Astrocyte (in vitro differentiated cells and primary cell): ENCODE measurements around the gene PAMR1. TPM values are rescaled to one million over a fixed set of nuclear protein-coding genes. Genes with fewer than 3 reads are reported as not detected.

ENCODE experiments used
- DNase-seq: peaks from one replicate; pipeline ENCODE4 v3.0.0-alpha.2; 2010; ENCODE audit warnings: low read depth
- FAIRE-seq: peaks from 2 replicates; lab custom pipeline; 2011; peaks lifted over from hg19 to GRCh38; lab: Jason Lieb, UNC
- H2AFZ ChIP-seq: 2 replicates; pipeline ENCODE4 v1.6.0; 2012; ENCODE audit warnings: low read depth, low read length, inconsistent platforms
- H3K27ac ChIP-seq: 2 replicates; pipeline ENCODE4 v1.5.1; 2011; ENCODE audit warnings: low read depth, low read length, inconsistent platforms
- H3K27me3 ChIP-seq: 2 replicates; pipeline ENCODE4 v1.6.0; 2011; ENCODE audit warnings: low read length, inconsistent platforms; ENCODE audit not compliant: insufficient read depth
- H3K36me3 ChIP-seq: 2 replicates; pipeline ENCODE4 v1.5.1; 2011; ENCODE audit warnings: low read length, inconsistent platforms; ENCODE audit not compliant: insufficient read depth
- H3K4me1 ChIP-seq: 2 replicates; pipeline ENCODE4 v1.5.1; 2011; ENCODE audit warnings: low read length, inconsistent platforms; ENCODE audit not compliant: insufficient read depth
- H3K4me2 ChIP-seq: 2 replicates; pipeline ENCODE4 v1.6.0; 2012; ENCODE audit warnings: low read length, inconsistent platforms
- H3K4me3 ChIP-seq: 2 replicates; pipeline ENCODE4 v1.5.1; 2011; ENCODE audit warnings: low read depth, mild to moderate bottlenecking, low read length, inconsistent platforms; ENCODE audit not compliant: insufficient read depth
- H3K79me2 ChIP-seq: 2 replicates; pipeline ENCODE4 v1.6.0; 2012; ENCODE audit warnings: mild to moderate bottlenecking, low read length, inconsistent platforms; ENCODE audit not compliant: insufficient read depth
- H3K9ac ChIP-seq: 2 replicates; pipeline ENCODE4 v1.6.0; 2012; ENCODE audit warnings: mild to moderate bottlenecking, low read length, inconsistent platforms
- H3K9me3 ChIP-seq: 2 replicates; pipeline ENCODE4 v1.5.1; 2012; ENCODE audit warnings: low read depth, mild to moderate bottlenecking, low read length, inconsistent platforms; ENCODE audit not compliant: insufficient read depth
- H4K20me1 ChIP-seq: 2 replicates; pipeline ENCODE4 v1.6.0; 2012; ENCODE audit warnings: low read length, inconsistent platforms; ENCODE audit not compliant: insufficient read depth
- H3K27ac Mint-ChIP-seq: one replicate; pipeline ENCODE4 v1.8.0; 2021; ENCODE audit warnings: mild to moderate bottlenecking, mixed read lengths; ENCODE audit not compliant: unreplicated experiment
- H3K27me3 Mint-ChIP-seq: one replicate; pipeline ENCODE4 v1.8.0; 2021; ENCODE audit warnings: low read depth, mixed read lengths; ENCODE audit not compliant: unreplicated experiment
- H3K36me3 Mint-ChIP-seq: one replicate; pipeline ENCODE4 v1.8.0; 2021; ENCODE audit warnings: low read depth, mixed read lengths; ENCODE audit not compliant: unreplicated experiment
- H3K4me1 Mint-ChIP-seq: one replicate; pipeline ENCODE4 v1.8.0; 2021; ENCODE audit warnings: low read depth, mixed read lengths; ENCODE audit not compliant: unreplicated experiment
- H3K4me3 Mint-ChIP-seq: one replicate; pipeline ENCODE4 v1.8.0; 2021; ENCODE audit warnings: mild to moderate bottlenecking, moderate library complexity, mixed read lengths; ENCODE audit not compliant: unreplicated experiment
- H3K9me3 Mint-ChIP-seq: one replicate; pipeline ENCODE4 v1.8.0; 2021; ENCODE audit warnings: mild to moderate bottlenecking, mixed read lengths; ENCODE audit not compliant: unreplicated experiment
- CTCF ChIP-seq: IDR thresholded peaks from 2 replicates; pipeline ENCODE4 v1.5.1; 2011; ENCODE audit warnings: low read depth, mild to moderate bottlenecking, inconsistent platforms, low read length, moderate library complexity; ENCODE audit not compliant: insufficient read depth
- EZH2 ChIP-seq: IDR thresholded peaks from 2 replicates; pipeline ENCODE4 v1.6.1; 2012; ENCODE audit warnings: mild to moderate bottlenecking, low read length, inconsistent platforms; ENCODE audit not compliant: insufficient read depth
- total RNA-seq: library from RNA; stranded (reverse); gene quantifications from 2 replicates; pipeline ENCODE4 v1.2.1, GENCODE V29; 2021

Gene PAMR1
- total RNA-seq, 1 donor from 2014 or later, result 12.6 TPM

GRCh38 chr11:35484435-35484834, 41.0 kb downstream of the PAMR1 start:
- Histone ChIP-seq H3K36me3 (no peaks in the 10 kb centered on the region), H3K4me1 (peaks cover 20% of the 10 kb centered on the region), H3K4me3 (no peak overlapping the region), H3K27me3 (no peaks in the 10 kb centered on the region), H4K20me1 (no peaks in the 10 kb centered on the region), H3K27ac (peak overlapping the region; percentile 71), H3K4me2 (peak overlapping the region; percentile 60), H3K9ac (peak overlapping the region; percentile 45), H2AFZ (no peak overlapping the region), H3K9me3 (peaks cover 4% of the 10 kb centered on the region), H3K79me2 (no peaks in the 10 kb centered on the region)
- H3K4me3 Mint-ChIP-seq, result no peak overlapping the region
- DNase-seq (peak; percentile 88), FAIRE-seq (no peak)
- no peak overlapping the region for H3K27ac Mint-ChIP-seq
- H3K9me3 Mint-ChIP-seq, result peaks cover 16% of the 10 kb centered on the region
- TF ChIP-seq EZH2, result no peak
- H3K4me1 Mint-ChIP-seq, result peaks cover 15% of the 10 kb centered on the region
- peaks cover 6% of the 10 kb centered on the region for H3K36me3 Mint-ChIP-seq
- H3K27me3 Mint-ChIP-seq, result peaks cover 2% of the 10 kb centered on the region

- no peak overlapping the region for H3K4me3 Mint-ChIP-seq
These were observed 42.1 kb downstream of the PAMR1 start for GRCh38 chr11:35483131-35483820.

DNA sequence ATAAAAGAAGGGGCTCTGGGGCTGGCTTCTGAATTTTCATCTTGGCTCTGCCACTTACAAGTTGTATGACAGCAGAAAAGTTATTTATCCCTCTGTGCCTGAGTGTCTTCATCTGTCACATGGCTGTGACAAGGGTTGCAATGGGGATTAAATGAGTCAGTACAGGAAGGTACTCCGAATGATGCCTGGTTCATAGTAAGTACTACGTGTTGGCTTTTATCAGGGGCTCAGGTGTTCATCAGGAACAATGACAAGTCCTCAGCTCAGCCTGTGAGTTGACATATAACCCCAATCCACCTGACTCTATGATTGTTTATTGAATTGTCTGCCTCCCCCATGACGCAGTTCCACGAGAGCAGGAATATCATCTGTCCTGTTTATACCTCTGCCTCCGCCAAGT, 45.7 kb downstream of the PAMR1 start:
- Histone ChIP-seq H3K27ac (no peak overlapping the region), H3K79me2 (no peaks in the 10 kb centered on the region), H4K20me1 (no peaks in the 10 kb centered on the region), H3K4me1 (peaks cover 14% of the 10 kb centered on the region), H3K4me2 (no peak overlapping the region), H3K9me3 (peaks cover 4% of the 10 kb centered on the region), H3K27me3 (no peaks in the 10 kb centered on the region), H3K9ac (no peak overlapping the region), H3K36me3 (no peaks in the 10 kb centered on the region), H2AFZ (no peak overlapping the region), H3K4me3 (no peak overlapping the region)
- Mint-ChIP-seq H3K9me3 (peaks cover 16% of the 10 kb centered on the region), H3K4me1 (peaks cover 10% of the 10 kb centered on the region), H3K27me3 (peaks cover 10% of the 10 kb centered on the region), H3K4me3 (no peak overlapping the region), H3K36me3 (peaks cover 6% of the 10 kb centered on the region), H3K27ac (no peak overlapping the region)
- DNase-seq (no peak), FAIRE-seq (no peak)
- no peak for TF ChIP-seq CTCF
- no peak for TF ChIP-seq EZH2

More at GRCh38 chr11:35483131-35483820, 42.1 kb downstream of the PAMR1 start:
- no peaks in the 10 kb centered on the region for H3K36me3 ChIP-seq
- peaks cover 6% of the 10 kb centered on the region for H3K36me3 Mint-ChIP-seq
- H3K9ac ChIP-seq, result peak overlapping the region; percentile 45
- H3K4me1 ChIP-seq, result peaks cover 20% of the 10 kb centered on the region
- DNase-seq (peak; percentile 64), FAIRE-seq (peak; percentile 83)
- H3K79me2 ChIP-seq, result no peaks in the 10 kb centered on the region
- H3K4me1 Mint-ChIP-seq, result peaks cover 15% of the 10 kb centered on the region
- TF ChIP-seq CTCF (no peak), EZH2 (no peak)
- peak overlapping the region; percentile 60 for H3K4me2 ChIP-seq
- H3K27ac Mint-ChIP-seq, result peak overlapping the region; percentile 70
- peaks cover 4% of the 10 kb centered on the region for H3K9me3 ChIP-seq
- H3K27me3 Mint-ChIP-seq, result peaks cover 4% of the 10 kb centered on the region
- H3K27ac ChIP-seq, result peak overlapping the region; percentile 71
- no peak overlapping the region for H3K4me3 ChIP-seq
- H3K9me3 Mint-ChIP-seq, result peaks cover 16% of the 10 kb centered on the region
- no peaks in the 10 kb centered on the region for H4K20me1 ChIP-seq
- H2AFZ ChIP-seq, result peak overlapping the region; percentile 8
- H3K27me3 ChIP-seq, result no peaks in the 10 kb centered on the region
